Fibroblast of the aortic adventitia (primary cell): ENCODE measurements around the gene MYRIP. TPM values are rescaled to one million over a fixed set of nuclear protein-coding genes. Genes with fewer than 3 reads are reported as not detected.
A peak's percentile ranks its signal among the peaks of the same experiment; 100 is the strongest.
"Not testable (repeated sequence)": the region's sequence is repeated elsewhere in the genome, so short reads cannot be mapped to it uniquely, and the experiment has no call there.

Experiments used
- DNase-seq: peaks from one replicate; pipeline ENCODE4 v3.0.0-alpha.2; 2010; ENCODE audit warnings: low read depth
- H3K4me3 ChIP-seq: 2 replicates; pipeline ENCODE4 v1.5.1; 2011; ENCODE audit warnings: low read depth, mild to moderate bottlenecking, control low read depth, low read length, moderate library complexity
- CTCF ChIP-seq: IDR thresholded peaks from 2 replicates; pipeline ENCODE4 v1.5.1; 2011; ENCODE audit warnings: mild to moderate bottlenecking, low read length, control low read depth, inconsistent platforms; ENCODE audit not compliant: insufficient read depth
- total RNA-seq: library from RNA; depleted of rRNA; stranded (reverse); fragments of >200 nt; gene quantifications from 2 replicates; pipeline ENCODE4 v1.2.3, GENCODE V29; 2012; ENCODE audit warnings: low replicate concordance

MYRIP gene
- total RNA-seq, 1 donor: 8.6 TPM

GRCh38 chr3:40120806-40121205 lies 311.4 kb downstream of the MYRIP start:
- DNase-seq: peak; percentile 73
- no peak overlapping the region for H3K4me3 ChIP-seq
- TF ChIP-seq CTCF: no peak

GRCh38 chr3:40124918-40125317 lies 315.5 kb downstream of the MYRIP start:
- no peak for DNase-seq
- H3K4me3 ChIP-seq: no peak overlapping the region
- no peak for TF ChIP-seq CTCF

- no peak overlapping the region for H3K4me3 ChIP-seq
- no peak for TF ChIP-seq CTCF
- DNase-seq: no peak
Measured at GRCh38 chr3:40128166-40128565, 318.8 kb downstream of the MYRIP start.

- TF ChIP-seq CTCF: no peak
Measured at GRCh38 chr3:40129510-40129909, 320.1 kb downstream of the MYRIP start.

GRCh38 chr3:40129981-40130380 lies 320.6 kb downstream of the MYRIP start:
- no peak for DNase-seq
- TF ChIP-seq CTCF: no peak
- no peak overlapping the region for H3K4me3 ChIP-seq

More at GRCh38 chr3:40129510-40129909, 320.1 kb downstream of the MYRIP start:
- no peak for DNase-seq
- H3K4me3 ChIP-seq: no peak overlapping the region

- DNase-seq: peak; percentile 18
- TF ChIP-seq CTCF: no peak
- H3K4me3 ChIP-seq: no peak overlapping the region
Measured at GRCh38 chr3:40130721-40131120, 321.3 kb downstream of the MYRIP start.

GRCh38 chr3:40133886-40134575 lies 324.6 kb downstream of the MYRIP start:
- H3K4me3 ChIP-seq, DNase-seq: not testable (repeated sequence)
